OCI-LY1 (cell line): ENCODE data around the gene CARNS1.
A peak's percentile ranks its signal among the peaks of the same experiment; 100 is the strongest.

Source experiments
- H2AFZ ChIP-seq: fragments of 200-600 bp; sonication (generic), shearing (Covaris generic); 2 replicates; pipeline ENCODE4 v1.6.0; 2014; ENCODE audit warnings: antibody characterized with exemption, mild to moderate bottlenecking, low read length
- H3F3A ChIP-seq: fragments of 200-600 bp; sonication (generic), shearing (Covaris generic); 2 replicates; pipeline ENCODE4 v1.6.0; 2014; ENCODE audit warnings: mild to moderate bottlenecking, antibody characterized with exemption, low read length, moderate library complexity; ENCODE audit not compliant: insufficient read depth
- H3K27ac ChIP-seq: fragments of 200-600 bp; sonication (generic); 2 replicates; pipeline ENCODE4 v1.5.1; 2014; ENCODE audit warnings: low read length, mixed run types, mild to moderate bottlenecking, low read depth; ENCODE audit not compliant: poor library complexity, severe bottlenecking
- H3K27me3 ChIP-seq: fragments of 200-600 bp; sonication (generic); 2 replicates; pipeline ENCODE4 v1.6.0; 2014; ENCODE audit warnings: antibody characterized with exemption, mild to moderate bottlenecking, low read length, moderate library complexity; ENCODE audit not compliant: insufficient read depth
- H3K36me3 ChIP-seq: fragments of 200-600 bp; sonication (generic); 2 replicates; pipeline ENCODE4 v1.6.1; 2014; ENCODE audit warnings: mild to moderate bottlenecking, antibody characterized with exemption, low read length, moderate library complexity, mixed read lengths; ENCODE audit not compliant: insufficient read depth
- H3K4me1 ChIP-seq: fragments of 200-600 bp; sonication (generic); 2 replicates; pipeline ENCODE4 v1.5.1; 2014; ENCODE audit warnings: mild to moderate bottlenecking, low read length, moderate library complexity; ENCODE audit not compliant: insufficient read depth, severe bottlenecking
- H3K4me2 ChIP-seq: fragments of 200-600 bp; sonication (generic), shearing (Covaris generic); 2 replicates; pipeline ENCODE4 v1.6.1; 2014; ENCODE audit warnings: low read length
- H3K4me3 ChIP-seq: fragments of 200-600 bp; sonication (generic); 2 replicates; pipeline ENCODE4 v1.5.1; 2014; ENCODE audit warnings: low read length, low read depth, mild to moderate bottlenecking, mixed read lengths; ENCODE audit not compliant: poor library complexity, severe bottlenecking
- H3K79me2 ChIP-seq: fragments of 200-600 bp; shearing (Covaris generic); 2 replicates; pipeline ENCODE4 v1.6.1; 2016; ENCODE audit warnings: mixed run types, low read length, mixed read lengths; ENCODE audit not compliant: insufficient read depth
- H3K9ac ChIP-seq: fragments of 200-600 bp; sonication (generic), shearing (Covaris generic); 2 replicates; pipeline ENCODE4 v1.6.1; 2014; ENCODE audit warnings: mild to moderate bottlenecking, low read length, mixed read lengths
- H3K9me2 ChIP-seq: fragments of 200-600 bp; sonication (generic), shearing (Covaris generic); 2 replicates; pipeline ENCODE4 v1.6.1; 2014; ENCODE audit warnings: low read depth, mild to moderate bottlenecking, low read length, mixed read lengths
- H3K9me3 ChIP-seq: fragments of 200-600 bp; shearing (Covaris generic); 2 replicates; pipeline ENCODE4 v1.6.1; 2014; ENCODE audit warnings: low read length, mixed read lengths
- H4K20me1 ChIP-seq: fragments of 200-600 bp; sonication (generic), shearing (Covaris generic); 2 replicates; pipeline ENCODE4 v1.6.0; 2016; ENCODE audit warnings: mild to moderate bottlenecking, low read length; ENCODE audit not compliant: insufficient read depth
- EZH2 ChIP-seq: fragments of 200-600 bp; sonication (generic), shearing (Covaris generic); IDR thresholded peaks from 2 replicates; pipeline ENCODE4 v1.8.0; 2017; ENCODE audit warnings: borderline replicate concordance, mixed run types, mild to moderate bottlenecking, antibody characterized with exemption, low read length, moderate library complexity, mixed read lengths
- TF ChIP-seq, protein P1 (sequence below): fragments of 200-600 bp; sonication (generic), shearing (Covaris generic); IDR thresholded peaks from 2 replicates; pipeline ENCODE4 v1.5.1; 2017; ENCODE audit warnings: mild to moderate bottlenecking, antibody characterized with exemption, low read length, moderate library complexity, mixed read lengths

Gene CARNS1

GRCh38 chr11:67436459-67437081 lies 21.1 kb downstream of the CARNS1 start:
- Histone ChIP-seq H3K27ac (peak overlapping the region; percentile 97), H3K4me3 (peak overlapping the region; percentile 79), H3K4me2 (peak overlapping the region; percentile 89)

DNA sequence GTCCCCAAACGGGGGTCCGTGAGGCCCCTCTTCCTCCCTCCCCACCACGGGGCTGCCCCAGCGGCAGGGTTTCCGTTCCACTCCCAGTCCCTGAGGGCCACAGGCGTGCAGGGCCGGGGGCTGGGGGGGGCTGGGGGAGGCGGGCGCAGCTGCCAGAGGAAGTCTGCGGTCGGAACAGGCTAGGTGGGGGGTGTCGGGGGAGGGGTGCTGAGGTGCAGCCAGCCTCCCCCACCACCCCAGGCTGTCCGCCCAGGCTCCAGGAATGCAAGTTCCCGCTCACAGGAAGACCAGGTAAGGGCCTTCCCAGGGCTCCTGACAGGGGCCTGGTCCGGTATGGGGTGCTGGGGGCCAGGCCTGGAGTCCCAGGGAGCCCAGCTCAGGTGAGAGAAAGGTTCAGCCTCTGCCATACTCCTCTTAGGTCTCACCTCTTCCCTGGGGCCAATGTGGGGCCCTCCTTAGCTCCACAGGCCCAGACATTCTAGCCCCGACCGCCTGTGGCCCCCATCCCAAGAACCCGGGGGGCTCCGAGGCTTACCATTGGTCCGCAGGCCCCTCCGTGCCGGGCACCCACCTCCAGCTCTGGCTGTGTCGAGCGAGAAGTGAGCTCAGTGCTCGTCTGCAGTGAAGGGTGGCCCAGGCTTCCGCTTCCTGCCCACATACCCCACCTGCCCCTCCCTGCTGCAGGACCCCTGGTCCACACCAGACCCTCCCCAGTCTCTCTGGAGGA lies 21.8 kb downstream of the CARNS1 start, which contains the start of gene PTPRCAP:
PTPRCAP (minus strand) TSS at position 601 of the 727 bp plus-strand sequence; CDS start at position 538, 63 bp downstream.
- H3K4me2 ChIP-seq = peak within 1 kb of the TSS; percentile 89
- no peaks in the 10 kb centered on the region for H4K20me1 ChIP-seq
- peak within 1 kb of the TSS; percentile 79 for H3K4me3 ChIP-seq
- no peaks in the 10 kb centered on the region for H3K9me3 ChIP-seq
- no peaks in the 10 kb centered on the region for H3K9me2 ChIP-seq
- 0 out of 2 replicates have a peak, but pooled peaks cover 1% of the 10 kb centered on the region for H3F3A ChIP-seq
- no peaks in the 10 kb centered on the region for H3K79me2 ChIP-seq
- TF ChIP-seq, protein P1, sequence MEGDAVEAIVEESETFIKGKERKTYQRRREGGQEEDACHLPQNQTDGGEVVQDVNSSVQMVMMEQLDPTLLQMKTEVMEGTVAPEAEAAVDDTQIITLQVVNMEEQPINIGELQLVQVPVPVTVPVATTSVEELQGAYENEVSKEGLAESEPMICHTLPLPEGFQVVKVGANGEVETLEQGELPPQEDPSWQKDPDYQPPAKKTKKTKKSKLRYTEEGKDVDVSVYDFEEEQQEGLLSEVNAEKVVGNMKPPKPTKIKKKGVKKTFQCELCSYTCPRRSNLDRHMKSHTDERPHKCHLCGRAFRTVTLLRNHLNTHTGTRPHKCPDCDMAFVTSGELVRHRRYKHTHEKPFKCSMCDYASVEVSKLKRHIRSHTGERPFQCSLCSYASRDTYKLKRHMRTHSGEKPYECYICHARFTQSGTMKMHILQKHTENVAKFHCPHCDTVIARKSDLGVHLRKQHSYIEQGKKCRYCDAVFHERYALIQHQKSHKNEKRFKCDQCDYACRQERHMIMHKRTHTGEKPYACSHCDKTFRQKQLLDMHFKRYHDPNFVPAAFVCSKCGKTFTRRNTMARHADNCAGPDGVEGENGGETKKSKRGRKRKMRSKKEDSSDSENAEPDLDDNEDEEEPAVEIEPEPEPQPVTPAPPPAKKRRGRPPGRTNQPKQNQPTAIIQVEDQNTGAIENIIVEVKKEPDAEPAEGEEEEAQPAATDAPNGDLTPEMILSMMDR = no peak
- no peak for TF ChIP-seq EZH2
- H2AFZ ChIP-seq = no peak within 1 kb of the TSS
- peaks cover 43% of the 10 kb centered on the region for H3K36me3 ChIP-seq
- H3K4me1 ChIP-seq = peaks cover 97% of the 10 kb centered on the region
- peak within 1 kb of the TSS; percentile 92 for H3K9ac ChIP-seq
- no peaks in the 10 kb centered on the region for H3K27me3 ChIP-seq
- peak within 1 kb of the TSS; percentile 97 for H3K27ac ChIP-seq

More at GRCh38 chr11:67436459-67437081, 21.1 kb downstream of the CARNS1 start:
- H2AFZ ChIP-seq = no peak overlapping the region
- no peak for TF ChIP-seq EZH2
- TF ChIP-seq, protein P1 = no peak
- peaks cover 50% of the 10 kb centered on the region for H3K36me3 ChIP-seq
- no peaks in the 10 kb centered on the region for H4K20me1 ChIP-seq
- no peaks in the 10 kb centered on the region for H3K79me2 ChIP-seq
- H3K9ac ChIP-seq = peak overlapping the region; percentile 92
- H3K9me2 ChIP-seq = no peaks in the 10 kb centered on the region
- H3F3A ChIP-seq = no peaks in the 10 kb centered on the region
- H3K4me1 ChIP-seq = peaks cover 97% of the 10 kb centered on the region
- no peaks in the 10 kb centered on the region for H3K9me3 ChIP-seq
- H3K27me3 ChIP-seq = no peaks in the 10 kb centered on the region

- Histone ChIP-seq H3K27me3 (no peaks in the 10 kb centered on the region), H2AFZ (no peak overlapping the region), H3K36me3 (peaks cover 37% of the 10 kb centered on the region), H3K4me1 (peaks cover 97% of the 10 kb centered on the region), H3K9me3 (no peaks in the 10 kb centered on the region), H3K4me3 (peak overlapping the region; percentile 79), H3K9ac (peak overlapping the region; percentile 92), H3F3A (peaks cover 7% of the 10 kb centered on the region; the same call in 1 of the 2 replicates), H3K4me2 (peak overlapping the region; percentile 89), H3K9me2 (no peaks in the 10 kb centered on the region), H3K79me2 (no peaks in the 10 kb centered on the region), H3K27ac (peak overlapping the region; percentile 97), H4K20me1 (no peaks in the 10 kb centered on the region)
- TF ChIP-seq, protein P1 = no peak
- no peak for TF ChIP-seq EZH2
Measured at GRCh38 chr11:67437809-67438157, 22.3 kb downstream of the CARNS1 start.
